Activated T-helper 9 cell treated with anti-CD3 and anti-CD28 coated beads, Interleukin-2, amount 50 U/mL, for 16 hours (primary cell): Measurements from ENCODE around the gene MARCO.
"Not testable (repeated sequence)": the region's sequence is repeated elsewhere in the genome, so short reads cannot be mapped to it uniquely, and the experiment has no call there.

Experiments
- DNase-seq: peaks from one replicate; pipeline ENCODE4 v3.0.0-alpha.2; 2020; ENCODE audit warnings: low read depth

Gene MARCO

DNA sequence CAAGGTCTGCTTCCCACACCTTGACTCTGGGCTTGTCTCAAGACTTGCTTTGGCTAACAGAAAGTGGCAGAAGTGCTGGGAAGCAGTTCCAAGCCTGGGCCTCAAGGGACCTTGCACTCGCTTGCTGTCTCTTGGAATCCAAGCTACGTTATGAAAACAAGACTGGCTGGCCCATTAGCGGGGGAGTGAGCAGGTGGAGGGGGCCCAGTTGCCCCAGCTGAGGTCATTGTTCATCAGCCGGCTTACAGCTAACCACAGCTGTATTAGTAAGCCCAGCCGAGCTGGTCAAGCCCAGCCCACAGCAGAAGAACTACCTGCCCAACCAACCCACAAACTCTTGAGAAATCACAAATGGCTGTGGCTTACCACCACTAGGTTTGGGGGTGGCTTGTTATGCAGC, 63.1 kb downstream of the MARCO start:
- DNase-seq, result no peak

DNA sequence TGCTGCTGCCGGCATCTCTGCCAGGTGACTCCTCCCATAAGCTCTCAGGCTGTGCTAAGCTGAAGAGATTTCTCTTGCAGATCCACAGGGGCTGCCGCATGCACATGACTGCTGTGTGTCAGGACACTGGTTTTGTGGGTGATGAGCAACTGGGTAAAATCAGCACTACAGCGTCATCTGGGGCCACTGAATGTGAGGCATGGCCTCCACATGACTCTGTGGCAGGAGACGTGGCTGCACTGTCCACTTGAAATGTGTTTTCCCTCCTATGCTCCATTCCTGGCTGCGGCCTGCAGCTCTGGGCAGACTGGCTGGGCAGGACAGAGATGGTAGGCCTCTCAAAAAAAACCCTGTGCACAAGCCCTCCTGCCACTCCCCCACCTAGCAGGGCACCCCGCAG, 63.6 kb downstream of the MARCO start:
- no peak for DNase-seq

DNA sequence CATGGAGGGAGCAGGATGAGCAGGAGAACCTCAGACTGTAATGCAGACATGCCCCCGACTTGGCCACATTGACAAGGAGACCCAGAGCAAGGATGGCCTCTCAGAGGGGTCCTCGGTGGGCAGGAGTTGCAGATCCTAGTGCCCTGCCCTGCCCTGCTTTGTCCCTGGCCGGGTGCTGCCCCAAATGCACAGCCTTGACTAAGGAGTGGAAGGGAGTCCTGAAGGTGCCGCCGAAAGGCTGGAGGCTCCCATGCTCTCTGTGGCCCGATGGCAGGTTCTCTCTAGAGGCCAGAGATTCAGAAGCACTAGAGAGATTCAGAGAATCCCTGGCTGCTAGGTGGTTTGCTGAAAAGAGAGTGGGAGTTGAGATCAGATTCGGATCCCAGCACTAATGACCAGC, 64.4 kb downstream of the MARCO start:
- no peak for DNase-seq

- DNase-seq, result no peak
Observed at GRCh38 chr2:119008108-119008507, 66.1 kb downstream of the MARCO start.

- no peak for DNase-seq
Observed at GRCh38 chr2:119009110-119009509, 67.1 kb downstream of the MARCO start.

DNA sequence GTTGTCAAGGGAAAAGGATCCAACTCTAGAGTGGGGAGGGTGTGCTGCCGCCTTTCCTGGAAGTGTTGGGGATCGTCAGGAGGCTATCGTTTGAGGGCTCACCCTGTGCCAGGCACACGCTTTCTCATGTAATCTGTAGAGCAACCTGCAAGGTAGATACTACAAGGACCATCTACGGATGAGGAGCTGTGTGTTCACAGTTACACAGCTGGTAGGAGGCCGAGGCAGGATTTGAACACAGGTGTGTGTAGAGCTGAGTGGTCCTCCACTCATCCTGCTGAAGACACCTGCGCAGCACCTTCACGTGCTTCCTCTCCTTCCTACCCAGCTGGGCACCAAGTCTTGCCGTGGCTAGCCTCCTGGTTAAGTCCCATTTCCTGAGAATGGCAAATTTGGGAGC, 68.3 kb downstream of the MARCO start:
- DNase-seq, result no peak

DNA sequence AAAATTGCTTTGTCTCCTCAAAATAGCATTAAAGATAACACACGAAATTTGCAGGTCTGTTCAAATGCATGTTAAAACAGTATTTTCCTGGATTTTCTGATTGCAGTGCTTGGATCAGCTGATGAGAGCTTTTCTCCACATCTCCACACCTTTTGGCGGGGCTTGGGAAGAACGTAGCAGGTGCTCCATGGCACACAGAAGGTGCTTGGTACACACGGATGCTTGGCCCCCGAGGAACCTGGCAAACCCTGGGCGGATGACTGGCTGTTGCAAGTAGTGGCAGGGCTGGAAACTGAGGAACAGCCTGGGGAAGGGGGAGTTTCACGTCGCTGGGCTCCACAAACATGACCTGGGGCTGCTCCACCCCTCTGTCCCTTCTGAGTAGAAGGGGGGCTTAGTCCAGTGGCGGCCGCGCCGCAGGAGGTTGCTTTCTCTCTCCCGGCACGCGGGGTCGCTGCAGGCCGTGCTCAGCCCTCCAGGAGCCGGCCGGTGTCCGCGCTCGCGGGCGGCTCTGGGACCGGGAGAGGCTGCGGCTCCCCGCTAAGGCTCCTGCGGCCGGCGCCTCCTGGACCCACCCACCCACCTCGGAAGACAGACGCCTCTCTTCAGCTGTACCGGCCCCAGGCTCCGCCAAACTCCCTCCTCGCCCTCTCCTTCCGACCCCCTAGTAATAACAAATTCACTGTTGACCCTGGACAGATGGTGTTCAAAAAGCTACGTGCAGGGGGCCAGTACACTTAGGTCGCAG, 69.3 kb downstream of the MARCO start:
- DNase-seq, result no peak

DNA sequence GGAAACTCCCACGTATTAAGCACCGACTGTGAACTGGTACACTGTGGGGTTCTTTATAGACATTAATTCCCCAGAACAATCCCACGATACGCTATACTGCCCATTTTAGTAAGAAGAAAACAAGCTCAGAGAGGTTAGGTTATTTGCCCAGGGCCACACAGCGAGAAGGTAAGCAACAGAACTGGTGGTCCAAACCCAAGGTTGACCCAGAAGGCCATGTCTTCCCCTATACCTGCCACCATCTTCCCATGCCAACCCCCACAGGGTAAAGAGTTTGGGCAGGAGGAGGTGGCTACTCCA, 69.9 kb downstream of the MARCO start:
- no peak for DNase-seq

GRCh38 chr2:119012345-119013301, 70.6 kb downstream of the MARCO start:
- DNase-seq, result no peak

DNA sequence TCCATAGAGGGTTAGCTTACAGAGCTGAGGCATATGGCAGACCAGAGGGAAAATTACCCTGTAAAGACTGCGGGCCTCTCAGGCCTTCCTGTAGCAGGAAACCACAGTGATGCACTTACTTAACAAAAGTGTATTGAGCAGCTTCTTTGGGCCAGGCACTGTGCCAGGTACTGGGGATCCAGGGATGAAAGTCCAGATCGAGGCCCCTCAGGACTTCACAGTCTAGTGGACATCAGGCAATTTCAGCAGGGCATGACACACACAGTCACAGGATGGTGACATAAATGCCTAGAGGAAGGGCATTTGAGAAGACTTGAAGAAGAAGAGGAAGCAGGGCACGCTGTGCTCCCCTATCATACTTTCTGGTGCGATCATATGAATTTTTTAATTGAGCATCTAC, 71.7 kb downstream of the MARCO start:
- no peak for DNase-seq

- no peak for DNase-seq
Observed at GRCh38 chr2:119015845-119016244, 73.9 kb downstream of the MARCO start.

- no peak for DNase-seq
Observed at GRCh38 chr2:119019521-119019920, 77.5 kb downstream of the MARCO start.

GRCh38 chr2:119022678-119023077, 80.7 kb downstream of the MARCO start:
- no peak for DNase-seq

DNA sequence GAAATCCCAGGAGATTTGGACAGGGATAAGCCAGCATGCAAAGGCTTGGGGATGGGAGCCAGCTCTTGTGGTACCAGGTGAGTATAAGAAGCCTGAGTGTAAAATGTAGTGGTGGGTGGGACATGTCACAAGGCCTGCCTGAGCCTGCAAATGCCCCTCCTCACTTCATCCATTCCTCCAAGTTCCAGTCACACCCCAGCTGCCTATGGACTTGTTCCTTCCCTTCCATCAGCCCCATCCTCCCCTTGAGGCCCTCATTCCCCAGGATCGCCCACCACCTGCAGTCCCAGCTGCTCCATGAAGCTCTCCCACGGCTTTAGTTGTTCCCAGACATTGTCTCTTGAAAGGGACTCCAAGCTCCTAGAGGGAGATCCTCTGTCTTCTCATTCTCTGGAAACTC, 81.5 kb downstream of the MARCO start:
- no peak for DNase-seq

GRCh38 chr2:119024152-119024551, 82.2 kb downstream of the MARCO start:
- DNase-seq, result no peak

DNA sequence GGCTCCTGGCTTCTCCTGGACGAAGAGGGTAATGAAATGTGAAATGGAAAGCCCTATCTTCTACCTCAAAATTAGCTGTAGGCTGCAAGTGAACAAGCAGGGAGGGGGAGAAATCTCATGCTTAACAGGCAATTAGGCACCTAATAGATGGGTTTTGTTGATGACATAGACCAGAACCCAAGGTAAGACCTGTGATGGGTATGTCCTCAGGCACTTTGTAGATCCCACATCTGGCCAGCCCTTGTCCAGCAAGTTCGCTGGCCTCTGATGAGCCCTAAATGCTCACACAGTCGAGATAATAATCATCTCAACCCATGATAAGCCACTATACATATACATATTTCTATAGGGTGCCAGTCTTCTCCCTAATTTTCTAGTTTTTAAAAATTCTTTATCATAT, 82.6 kb downstream of the MARCO start:
- no peak for DNase-seq

DNA sequence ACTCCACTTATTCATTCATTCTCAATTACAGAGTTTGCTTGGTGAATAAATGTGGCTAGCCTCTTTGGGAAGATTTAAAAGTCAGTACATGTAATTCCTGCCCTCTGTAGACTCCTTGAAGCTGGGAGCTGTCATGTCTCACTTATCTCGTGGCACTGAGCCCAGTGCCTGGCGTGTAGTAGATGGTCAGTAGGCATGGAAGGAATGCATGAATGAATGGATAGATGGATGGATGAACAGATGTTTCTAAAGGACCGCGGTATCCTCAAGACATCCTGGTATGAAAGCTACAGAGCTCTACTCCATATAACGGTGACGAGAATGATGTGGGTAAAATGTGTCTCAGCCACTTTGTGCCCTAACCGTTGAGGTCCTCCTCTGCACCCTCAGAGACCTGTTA, 83.0 kb downstream of the MARCO start:
- no peak for DNase-seq

DNA sequence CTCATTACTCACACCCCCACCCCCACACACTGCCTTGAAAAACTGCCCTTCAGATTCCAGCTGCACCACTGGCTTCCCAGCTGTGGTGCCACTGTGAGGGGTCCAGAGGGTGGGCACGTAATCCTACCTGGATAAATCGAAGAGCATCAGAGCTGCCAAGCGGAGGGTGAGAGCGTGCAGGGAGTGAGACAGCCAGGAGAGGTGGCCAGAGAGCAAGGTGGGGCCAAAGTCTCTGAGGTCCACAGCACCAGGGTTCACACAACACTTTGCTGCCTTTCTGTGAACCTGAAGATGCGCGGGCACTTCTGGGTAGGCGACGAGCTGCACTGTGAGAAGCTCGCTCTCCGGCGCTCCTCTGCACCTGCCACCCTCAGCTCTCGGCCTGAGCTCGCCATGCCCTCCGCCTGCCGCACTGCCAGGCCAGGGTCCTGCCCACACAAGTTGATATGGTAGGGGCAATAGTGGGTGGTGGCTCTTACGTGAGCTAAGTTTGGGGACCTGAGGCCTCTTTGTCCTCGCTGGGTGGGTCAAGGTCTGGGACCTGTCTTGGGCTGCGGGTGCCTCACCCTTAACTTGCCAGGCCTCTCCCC, 83.9 kb downstream of the MARCO start:
- no peak for DNase-seq

GRCh38 chr2:119026890-119027289, 84.9 kb downstream of the MARCO start:
- no peak for DNase-seq

- DNase-seq, result no peak
Observed at GRCh38 chr2:119028327-119029174, 86.6 kb downstream of the MARCO start.

GRCh38 chr2:119029297-119029696, 87.3 kb downstream of the MARCO start:
- DNase-seq, result no peak

- DNase-seq, result not testable (repeated sequence)
Observed at GRCh38 chr2:119037922-119038321, 95.9 kb downstream of the MARCO start.
